Duodenal mucosa (tissue), 2 donors: ENCODE results near the gene OR4Q2.
"Not testable (repeated sequence)": the region's sequence is repeated elsewhere in the genome, so short reads cannot be mapped to it uniquely, and the experiment has no call there.

Experiments
- H3K27ac ChIP-seq: one replicate; pipeline ENCODE4 v1.7.0; 2013; ENCODE audit warnings: low read depth, low read length
- H3K27me3 ChIP-seq, 2 donors: one replicate each; pipeline ENCODE4 v1.7.0; 2013; ENCODE audit warnings: low read length in 2 of 2, control low read depth in 1 of 2; ENCODE audit not compliant: insufficient read depth in 2 of 2, control insufficient read depth in 1 of 2
- H3K36me3 ChIP-seq, 2 donors: one replicate each; pipeline ENCODE4 v1.7.0; 2013; ENCODE audit warnings: low read length in 2 of 2, control low read depth in 1 of 2; ENCODE audit not compliant: insufficient read depth in 2 of 2, control insufficient read depth in 1 of 2
- H3K4me1 ChIP-seq, 2 donors: one replicate each; pipeline ENCODE4 v1.7.0; 2013; ENCODE audit warnings: low read length in 2 of 2, control low read depth in 1 of 2; ENCODE audit not compliant: insufficient read depth in 2 of 2, control insufficient read depth in 1 of 2
- H3K4me3 ChIP-seq, 2 donors: one replicate each; pipeline ENCODE4 v1.7.0; 2013; ENCODE audit warnings: low read length in 2 of 2, low read depth in 1 of 2
- H3K9ac ChIP-seq, 2 donors: one replicate each; pipeline ENCODE4 v1.7.0; 2013; ENCODE audit warnings: low read length in 2 of 2, low read depth in 1 of 2
- H3K9me3 ChIP-seq, 2 donors: one replicate each; pipeline ENCODE4 v1.7.0; 2013; ENCODE audit warnings: low read length in 2 of 2, control low read depth in 1 of 2; ENCODE audit not compliant: control insufficient read depth in 1 of 2

OR4Q2 gene

DNA sequence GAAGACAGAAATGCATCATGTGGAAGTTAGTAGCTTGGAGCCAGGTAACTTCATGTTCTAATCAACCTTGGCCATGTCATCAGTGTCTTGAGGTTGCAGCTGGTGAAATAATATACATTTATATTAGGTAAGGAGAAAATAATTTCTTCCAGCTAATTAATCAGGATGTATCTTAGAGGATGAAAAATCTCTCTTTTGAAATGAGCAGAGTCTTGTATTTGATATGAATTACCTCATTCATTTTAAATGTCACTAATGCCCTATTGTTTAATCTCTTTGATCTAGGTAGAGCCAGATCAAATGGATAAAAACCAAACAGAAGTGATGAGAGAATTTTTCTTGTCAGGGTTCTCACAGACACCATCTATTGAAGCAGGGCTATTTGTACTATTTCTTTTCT is at the start of gene OR4Q2:
OR4Q2 (plus strand) TSS at position 301 of the 400 bp plus-strand sequence.
- Histone ChIP-seq H3K27ac (no peak within 1 kb of the TSS), H3K4me3 (no peak within 1 kb of the TSS), H3K9me3 (peaks cover 3 to 8% of the 10 kb centered on the region in 2 donors)

DNA sequence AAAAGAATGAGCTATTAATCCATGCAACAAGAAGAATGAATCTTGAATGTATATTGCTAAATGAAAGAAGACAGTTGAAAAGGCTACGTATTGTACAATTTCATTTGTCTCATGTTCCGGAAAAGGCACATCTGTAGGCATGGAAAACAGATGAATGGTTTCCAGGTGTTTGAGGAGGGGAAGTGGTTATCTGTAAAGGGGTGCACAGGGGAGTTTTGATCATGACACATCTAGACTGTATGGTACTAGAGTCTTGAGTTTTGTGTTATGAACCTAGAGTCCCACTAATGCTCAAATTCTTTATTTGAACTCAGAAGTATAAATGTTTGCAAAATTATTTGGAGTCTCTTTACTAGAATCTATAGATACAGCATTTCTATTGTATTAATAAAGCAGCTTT is 32.2 kb upstream of the OR4Q2 start:
- H3K27ac ChIP-seq, H3K9me3 ChIP-seq, H3K9ac ChIP-seq: not testable (repeated sequence)

More for the DNA sequence above, at the start of gene OR4Q2:
- no peak within 1 kb of the TSS for H3K9ac ChIP-seq
- no peaks in the 10 kb centered on the region for H3K4me1 ChIP-seq
- no peaks in the 10 kb centered on the region for H3K36me3 ChIP-seq
- H3K27me3 ChIP-seq = no peaks in the 10 kb centered on the region

DNA sequence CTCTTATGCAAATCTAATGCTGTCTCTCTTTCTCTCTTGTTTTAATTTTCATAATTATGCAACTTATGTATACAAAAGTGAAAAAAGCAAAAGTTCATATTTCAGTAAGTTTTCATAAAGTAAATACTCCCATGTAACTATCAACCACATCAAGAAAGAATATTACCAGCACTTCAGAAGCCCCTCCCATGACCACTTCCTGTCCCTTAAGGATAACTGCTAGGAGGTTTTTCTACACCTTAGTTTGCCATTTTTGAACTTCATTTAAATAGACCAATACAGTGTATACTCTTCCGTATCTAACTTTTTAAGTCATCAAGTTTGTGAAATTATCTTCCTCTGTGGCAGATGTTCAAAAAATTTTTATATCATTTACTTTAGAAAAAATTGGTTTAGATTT is 27.1 kb upstream of the OR4Q2 start:
- Histone ChIP-seq H3K4me1 (no peaks in the 10 kb centered on the region), H3K27ac (no peak overlapping the region), H3K36me3 (no peaks in the 10 kb centered on the region), H3K4me3 (no peak overlapping the region), H3K9me3 (no peaks in the 10 kb centered on the region), H3K9ac (no peak overlapping the region), H3K27me3 (no peaks in the 10 kb centered on the region)

More for the DNA sequence above, 32.2 kb upstream of the OR4Q2 start:
- not testable (repeated sequence) for H3K36me3 ChIP-seq, H3K27me3 ChIP-seq, H3K4me1 ChIP-seq, H3K4me3 ChIP-seq

DNA sequence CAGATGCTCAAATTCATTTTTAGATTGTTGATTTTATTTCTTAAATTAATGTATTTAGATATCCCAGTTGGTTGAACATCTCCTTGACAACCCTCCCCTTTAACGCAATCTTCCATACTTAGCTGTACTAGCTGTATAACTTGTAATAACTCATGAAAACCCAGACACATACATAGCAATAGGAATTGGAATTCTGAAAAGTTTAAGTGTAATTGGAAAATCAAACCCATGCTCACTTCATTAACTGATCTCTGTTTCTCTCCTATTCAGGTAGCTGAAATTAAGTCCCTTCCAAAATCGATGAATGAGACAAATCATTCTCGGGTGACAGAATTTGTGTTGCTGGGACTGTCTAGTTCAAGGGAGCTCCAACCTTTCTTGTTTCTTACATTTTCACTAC is 26.7 kb upstream of the OR4Q2 start, which contains the start of gene OR4K15:
OR4K15 (plus strand) TSS at position 301 of the 400 bp plus-strand sequence; CDS start at position 301, 0 bp downstream.
- Histone ChIP-seq H3K9me3 (peaks cover 0 to under 1% of the 10 kb centered on the region in 2 donors), H3K27ac (no peak within 1 kb of the TSS), H3K9ac (no peak within 1 kb of the TSS), H3K4me3 (no peak within 1 kb of the TSS), H3K27me3 (no peaks in the 10 kb centered on the region), H3K36me3 (no peaks in the 10 kb centered on the region), H3K4me1 (no peaks in the 10 kb centered on the region)

DNA sequence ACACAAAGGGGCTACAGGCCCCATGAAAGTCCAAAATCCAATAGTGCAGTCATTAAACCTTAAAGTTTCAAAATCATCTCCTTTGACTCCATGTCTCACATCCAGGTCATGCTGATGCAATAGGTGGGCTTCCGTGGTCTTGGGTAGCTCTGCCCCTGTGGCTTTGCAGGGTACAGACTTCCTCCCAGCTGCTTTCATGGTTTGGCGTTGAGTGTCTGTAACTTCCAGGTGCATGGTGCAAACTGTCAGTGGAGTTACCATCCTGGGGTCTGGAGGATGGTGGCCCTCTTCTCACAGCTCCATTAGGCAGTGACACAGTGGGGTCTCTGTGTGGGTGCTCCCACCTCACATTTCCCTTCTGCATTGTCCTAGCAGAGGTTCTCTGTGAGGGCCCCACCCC is 8.5 kb upstream of the OR4Q2 start:
- H3K27me3 ChIP-seq = no peaks in the 10 kb centered on the region
- H3K36me3 ChIP-seq = no peaks in the 10 kb centered on the region
- H3K9ac ChIP-seq = no peak overlapping the region
- no peak overlapping the region for H3K4me3 ChIP-seq
- H3K9me3 ChIP-seq = peaks cover 3 to 7% of the 10 kb centered on the region in 2 donors
- H3K4me1 ChIP-seq = no peaks in the 10 kb centered on the region
- H3K27ac ChIP-seq = no peak overlapping the region

DNA sequence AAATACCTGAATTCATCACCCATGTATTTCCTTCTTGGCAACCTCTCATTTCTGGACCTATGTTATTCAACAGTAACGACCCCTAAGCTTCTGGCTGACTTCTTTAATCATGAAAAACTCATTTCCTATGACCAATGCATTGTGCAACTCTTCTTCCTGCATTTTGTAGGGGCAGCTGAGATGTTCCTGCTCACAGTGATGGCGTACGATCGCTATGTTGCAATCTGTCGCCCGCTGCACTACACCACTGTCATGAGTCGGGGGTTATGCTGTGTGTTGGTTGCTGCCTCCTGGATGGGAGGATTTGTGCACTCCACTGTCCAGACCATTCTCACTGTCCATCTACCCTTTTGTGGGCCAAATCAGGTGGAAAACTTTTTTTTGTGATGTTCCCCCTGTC is 356 bp downstream of the OR4Q2 start:
- Histone ChIP-seq H3K27ac (no peak overlapping the region), H3K27me3 (no peaks in the 10 kb centered on the region), H3K36me3 (no peaks in the 10 kb centered on the region), H3K9me3 (peaks cover 3 to 8% of the 10 kb centered on the region in 2 donors), H3K4me1 (no peaks in the 10 kb centered on the region), H3K4me3 (no peak overlapping the region), H3K9ac (no peak overlapping the region)

DNA sequence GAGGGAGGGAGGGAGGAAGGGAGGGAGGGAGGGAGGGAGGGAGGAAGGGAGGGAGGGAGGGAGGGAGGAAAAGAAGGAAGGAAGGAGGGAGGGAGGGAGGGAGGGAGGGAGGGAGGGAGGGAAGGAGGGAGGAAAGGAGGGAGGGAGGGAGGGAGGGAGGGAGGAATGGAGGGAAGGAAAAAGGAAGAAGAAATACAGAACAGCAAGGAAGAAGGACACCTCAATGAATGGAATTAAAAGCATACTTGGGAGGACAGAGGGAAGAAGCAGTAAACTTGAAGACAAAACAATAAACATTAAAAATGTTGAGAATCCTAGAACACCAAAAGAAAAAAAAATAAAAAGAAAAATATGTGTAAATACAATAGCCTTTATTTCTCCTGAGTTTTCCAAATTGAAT is 6.2 kb downstream of the OR4Q2 start:
- Histone ChIP-seq H3K9me3 (no peaks in the 10 kb centered on the region), H3K9ac (no peak overlapping the region), H3K27me3 (no peaks in the 10 kb centered on the region), H3K36me3 (no peaks in the 10 kb centered on the region), H3K4me1 (no peaks in the 10 kb centered on the region), H3K27ac (no peak overlapping the region), H3K4me3 (no peak overlapping the region)

DNA sequence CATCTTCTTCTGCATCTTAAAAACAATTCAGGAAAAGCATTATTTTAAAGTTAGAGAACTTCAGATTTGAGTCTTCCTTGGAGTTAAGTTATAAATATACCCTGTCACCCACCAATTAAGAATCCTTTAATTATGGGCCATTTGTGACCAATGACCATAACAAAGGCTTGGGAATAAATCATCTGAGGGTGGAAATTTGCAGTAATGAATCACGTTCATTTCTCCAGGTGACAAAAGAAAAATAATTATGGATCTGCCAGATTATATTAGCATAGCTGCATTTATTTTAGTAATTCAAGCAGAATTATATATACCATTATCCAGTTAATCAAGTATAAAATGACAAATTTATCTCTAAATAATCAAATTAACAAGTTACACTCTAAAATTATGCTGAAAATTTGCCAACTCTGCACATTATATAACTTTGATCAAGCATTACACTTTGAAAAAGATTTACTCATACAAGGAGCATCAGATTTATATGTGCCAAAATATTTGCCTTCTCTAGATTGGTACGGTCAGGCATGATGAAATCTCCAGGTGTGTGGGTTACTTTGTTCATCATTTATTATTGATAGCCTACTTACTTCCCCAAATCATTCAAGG is 17.4 kb downstream of the OR4Q2 start, which contains the start of gene OR4K14:
OR4K14 (minus strand) TSS at position 51 of the 609 bp plus-strand sequence. CDS start 4,114 bp downstream, outside the sequence.
- Histone ChIP-seq H3K9me3 (peaks cover 2 to 9% of the 10 kb centered on the region in 2 donors), H3K36me3 (no peaks in the 10 kb centered on the region), H3K27ac (no peak within 1 kb of the TSS)

DNA sequence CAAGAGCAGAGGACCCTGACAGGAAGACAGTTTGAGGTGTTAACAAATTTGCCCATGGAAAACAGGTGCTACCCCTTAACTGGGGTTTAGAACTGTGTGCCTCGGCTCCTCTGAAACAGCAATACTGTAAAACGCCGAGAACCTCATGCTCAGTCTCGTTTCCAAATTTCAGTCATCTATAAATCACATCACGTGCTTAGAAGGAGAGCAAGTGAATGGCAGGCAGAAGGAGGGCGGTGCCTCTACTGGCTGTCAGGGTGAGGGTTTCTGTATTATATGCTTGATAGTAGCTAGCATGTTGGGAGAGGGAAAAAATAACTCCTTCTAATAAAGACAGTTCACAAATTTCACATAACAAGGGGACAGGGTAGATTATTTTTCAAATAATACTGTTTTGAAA is 29.1 kb downstream of the OR4Q2 start:
- Histone ChIP-seq H3K4me3 (no peak overlapping the region), H3K9me3 (peaks cover 4 to 7% of the 10 kb centered on the region in 2 donors), H3K27ac (no peak overlapping the region), H3K4me1 (no peaks in the 10 kb centered on the region), H3K36me3 (no peaks in the 10 kb centered on the region), H3K27me3 (no peaks in the 10 kb centered on the region), H3K9ac (no peak overlapping the region)

More for the DNA sequence above, 17.4 kb downstream of the OR4Q2 start, which contains the start of gene OR4K14:
- H3K4me1 ChIP-seq = no peaks in the 10 kb centered on the region
- H3K4me3 ChIP-seq = no peak within 1 kb of the TSS
- H3K9ac ChIP-seq = no peak within 1 kb of the TSS
- no peaks in the 10 kb centered on the region for H3K27me3 ChIP-seq

DNA sequence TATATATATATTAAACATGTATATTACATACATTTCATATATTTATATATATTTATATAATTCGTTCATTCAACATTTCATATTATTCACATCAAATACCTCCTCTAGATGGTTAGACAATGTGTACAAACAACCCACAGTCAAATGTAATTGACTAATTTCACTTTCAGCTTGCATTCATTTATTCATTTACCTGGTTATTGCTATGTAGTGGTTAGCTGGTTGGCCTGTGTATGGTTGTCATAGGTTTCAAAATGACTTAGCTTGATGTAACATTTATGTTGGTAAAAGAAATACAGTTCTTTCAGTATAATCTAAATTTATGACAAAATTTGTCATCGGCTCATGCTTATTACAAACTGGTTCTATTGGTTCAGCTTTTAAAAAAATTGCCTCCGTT is 33.5 kb downstream of the OR4Q2 start:
- Histone ChIP-seq H3K9me3 (peaks cover 4% of the 10 kb centered on the region in 2 donors), H3K36me3 (no peaks in the 10 kb centered on the region), H3K4me1 (no peaks in the 10 kb centered on the region), H3K9ac (no peak overlapping the region), H3K27me3 (no peaks in the 10 kb centered on the region), H3K27ac (no peak overlapping the region), H3K4me3 (no peak overlapping the region)
